Activated T-cell treated with anti-CD3 and anti-CD28 coated beads for 24 hours (primary cell): ENCODE results near the gene BBS2.
"Not testable (repeated sequence)": the region's sequence is repeated elsewhere in the genome, so short reads cannot be mapped to it uniquely, and the experiment has no call there.

Source experiments
- DNase-seq: peaks from one replicate; pipeline ENCODE4 v3.0.0-alpha.2; 2020; ENCODE audit warnings: low read depth

Gene BBS2

GRCh38 chr16:56518425-56518824, 1.4 kb downstream of the BBS2 start:
- DNase-seq = no peak

GRCh38 chr16:56517206-56517605, 2.6 kb downstream of the BBS2 start:
- no peak for DNase-seq

GRCh38 chr16:56515665-56516064, 4.2 kb downstream of the BBS2 start:
- no peak for DNase-seq

- DNase-seq = no peak
Observed at GRCh38 chr16:56514845-56515244, 5.0 kb downstream of the BBS2 start.

- peak; percentile 15 for DNase-seq
Observed at GRCh38 chr16:56513972-56514371, 5.9 kb downstream of the BBS2 start.

GRCh38 chr16:56513091-56513490, 6.7 kb downstream of the BBS2 start:
- no peak for DNase-seq

- DNase-seq = no peak
Observed at GRCh38 chr16:56512025-56512424, 7.8 kb downstream of the BBS2 start.

GRCh38 chr16:56510544-56510943, 9.3 kb downstream of the BBS2 start:
- DNase-seq = no peak

- no peak for DNase-seq
Observed at GRCh38 chr16:56506941-56507340, 12.9 kb downstream of the BBS2 start.

- no peak for DNase-seq
Observed at GRCh38 chr16:56505181-56505580, 14.6 kb downstream of the BBS2 start.

- no peak for DNase-seq
Observed at GRCh38 chr16:56493815-56494214, 26.0 kb downstream of the BBS2 start.

- no peak for DNase-seq
Observed at GRCh38 chr16:56493126-56493525, 26.7 kb downstream of the BBS2 start.

GRCh38 chr16:56491657-56492261, 28.1 kb downstream of the BBS2 start:
- DNase-seq = no peak

- DNase-seq = not testable (repeated sequence)
Observed at GRCh38 chr16:56488868-56489267, 31.0 kb downstream of the BBS2 start.

GRCh38 chr16:56488035-56488434, 31.8 kb downstream of the BBS2 start:
- no peak for DNase-seq

GRCh38 chr16:56483394-56483793, 36.4 kb downstream of the BBS2 start:
- DNase-seq = no peak

- no peak for DNase-seq
Observed at GRCh38 chr16:56482683-56483236, 37.1 kb downstream of the BBS2 start.

- DNase-seq = no peak
Observed at GRCh38 chr16:56481468-56482122, 38.2 kb downstream of the BBS2 start.

- no peak for DNase-seq
Observed at GRCh38 chr16:56480776-56481467, 38.9 kb downstream of the BBS2 start.

GRCh38 chr16:56479469-56479868, 40.4 kb downstream of the BBS2 start:
- no peak for DNase-seq

GRCh38 chr16:56478281-56479049, 41.4 kb downstream of the BBS2 start:
- no peak for DNase-seq

- DNase-seq = no peak
Observed at GRCh38 chr16:56477096-56477878, 42.5 kb downstream of the BBS2 start.
